ENCODE data around the gene MAPT. TPM values are rescaled to one million over a fixed set of nuclear protein-coding genes. Genes with fewer than 3 reads are reported as not detected.

The MAPT gene
- polyA plus RNA-seq, 1 donor = 10.0 TPM

DNA sequence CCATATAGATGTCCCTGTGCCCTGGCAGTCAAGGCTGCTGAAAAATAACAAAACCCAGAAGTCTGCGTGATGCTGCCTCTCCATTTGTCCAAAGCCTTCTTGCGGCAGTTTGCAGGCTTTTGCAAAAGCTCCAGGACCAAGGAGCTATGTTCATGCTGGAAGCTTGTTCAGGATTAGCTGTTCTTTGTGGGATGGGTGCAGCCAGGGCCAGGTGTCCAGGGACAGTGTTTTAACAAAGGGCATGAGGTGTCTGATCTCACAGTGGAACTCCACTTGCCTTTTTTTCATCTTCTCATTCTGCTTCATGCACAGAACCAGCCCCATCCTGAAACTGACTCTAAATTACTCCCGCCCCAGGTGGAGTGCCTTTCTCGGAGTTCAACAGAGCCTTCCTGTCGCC lies 73.0 kb downstream of the MAPT start:
- WGBS (ENCODE audit: insufficient coverage, low lambda C conversion rate) = no CpG with 5 or more reads among the region's 5 CpGs
- Histone ChIP-seq H3K27ac (ENCODE audit: low read length) (no peak overlapping the region), H3K4me1 (ENCODE audit: control insufficient read depth, insufficient read depth, low read length) (no peaks in the 10 kb centered on the region), H3K36me3 (ENCODE audit: control insufficient read depth, insufficient read depth, low read length) (no peaks in the 10 kb centered on the region), H3K9me3 (ENCODE audit: control insufficient read depth, low read depth, low read length) (no peaks in the 10 kb centered on the region), H3K4me3 (ENCODE audit: low read length) (no peak overlapping the region), H3K27me3 (ENCODE audit: control insufficient read depth, insufficient read depth, low read length) (peaks cover 9% of the 10 kb centered on the region)
- no peak for DNase-seq

DNA sequence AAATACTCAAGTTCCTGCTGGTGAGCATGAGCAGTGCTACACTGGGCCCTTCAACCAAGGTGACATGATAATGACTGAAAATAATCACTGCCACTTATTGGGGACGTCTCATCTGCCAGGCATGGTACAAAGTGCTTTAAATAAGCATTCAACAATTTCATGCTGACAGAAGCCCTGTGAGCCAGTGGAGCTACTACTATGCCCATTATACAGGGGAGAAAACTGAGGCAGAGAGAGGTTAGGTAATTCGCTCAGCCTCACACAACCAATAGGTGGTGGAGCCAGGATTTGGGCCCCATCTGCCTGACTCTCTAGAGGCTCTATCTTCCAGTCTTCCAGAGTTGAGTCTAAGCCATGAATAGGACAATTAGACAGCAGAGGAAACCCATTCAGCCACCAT lies 74.4 kb downstream of the MAPT start:
- Histone ChIP-seq H3K27ac (ENCODE audit: low read length) (no peak overlapping the region), H3K4me3 (ENCODE audit: low read length) (no peak overlapping the region), H3K9me3 (ENCODE audit: control insufficient read depth, low read depth, low read length) (no peaks in the 10 kb centered on the region), H3K36me3 (ENCODE audit: control insufficient read depth, insufficient read depth, low read length) (no peaks in the 10 kb centered on the region), H3K4me1 (ENCODE audit: control insufficient read depth, insufficient read depth, low read length) (no peaks in the 10 kb centered on the region), H3K27me3 (ENCODE audit: control insufficient read depth, insufficient read depth, low read length) (peaks cover 9% of the 10 kb centered on the region)
- DNase-seq = no peak
- no CpG with 5 or more reads among the region's 2 CpGs for WGBS (ENCODE audit: insufficient coverage, low lambda C conversion rate)

DNA sequence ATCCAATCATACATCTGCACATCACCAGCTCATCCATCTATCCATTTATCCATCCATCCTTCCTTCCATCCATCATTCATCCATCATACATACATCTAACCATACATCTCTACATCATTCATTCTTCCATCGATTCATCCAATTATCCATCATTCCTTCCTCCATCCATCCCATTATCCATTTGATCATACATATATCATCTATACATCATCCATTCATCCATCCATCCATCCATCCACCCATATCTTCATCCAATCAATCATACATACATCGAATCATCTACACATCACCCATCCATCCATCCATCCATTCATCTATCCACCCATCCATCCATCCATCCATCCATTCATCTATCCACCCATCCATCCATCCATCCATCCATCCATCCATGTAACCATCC lies 75.4 kb downstream of the MAPT start:
- no peaks in the 10 kb centered on the region for H3K9me3 ChIP-seq (ENCODE audit: control insufficient read depth, low read depth, low read length)
- no peak overlapping the region for H3K27ac ChIP-seq (ENCODE audit: low read length)
- DNase-seq = no peak
- 94% methylated on average over 2 of the region's 2 CpGs for WGBS (ENCODE audit: insufficient coverage, low lambda C conversion rate)
- no peaks in the 10 kb centered on the region for H3K36me3 ChIP-seq (ENCODE audit: control insufficient read depth, insufficient read depth, low read length)
- peaks cover 9% of the 10 kb centered on the region for H3K27me3 ChIP-seq (ENCODE audit: control insufficient read depth, insufficient read depth, low read length)
- H3K4me1 ChIP-seq (ENCODE audit: control insufficient read depth, insufficient read depth, low read length) = no peaks in the 10 kb centered on the region
- no peak overlapping the region for H3K4me3 ChIP-seq (ENCODE audit: low read length)

DNA sequence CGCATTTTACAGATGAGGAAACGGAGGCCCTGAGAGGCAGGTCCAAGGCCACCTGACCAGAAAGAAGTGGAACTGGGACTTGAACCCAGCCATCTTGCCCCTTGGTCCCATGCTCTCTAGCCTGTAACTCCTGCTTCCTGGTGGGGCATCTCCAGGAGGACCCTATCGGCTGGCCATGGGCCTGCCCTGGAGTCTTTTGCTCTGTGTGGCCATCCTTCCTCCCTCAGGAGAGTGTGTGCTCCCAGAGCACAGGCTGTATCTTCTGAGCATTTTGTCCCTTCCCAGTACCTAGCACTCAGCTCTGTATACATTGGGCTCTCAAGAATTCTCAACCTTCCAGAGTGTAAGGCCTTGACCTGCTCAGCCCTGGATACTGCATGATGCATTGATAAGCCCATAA lies 76.3 kb downstream of the MAPT start:
- WGBS (ENCODE audit: insufficient coverage, low lambda C conversion rate) = no CpG with 5 or more reads among the region's 3 CpGs
- H3K36me3 ChIP-seq (ENCODE audit: control insufficient read depth, insufficient read depth, low read length) = no peaks in the 10 kb centered on the region
- peaks cover 9% of the 10 kb centered on the region for H3K27me3 ChIP-seq (ENCODE audit: control insufficient read depth, insufficient read depth, low read length)
- no peaks in the 10 kb centered on the region for H3K9me3 ChIP-seq (ENCODE audit: control insufficient read depth, low read depth, low read length)
- DNase-seq = no peak
- no peak overlapping the region for H3K27ac ChIP-seq (ENCODE audit: low read length)
- H3K4me1 ChIP-seq (ENCODE audit: control insufficient read depth, insufficient read depth, low read length) = no peaks in the 10 kb centered on the region
- no peak overlapping the region for H3K4me3 ChIP-seq (ENCODE audit: low read length)

DNA sequence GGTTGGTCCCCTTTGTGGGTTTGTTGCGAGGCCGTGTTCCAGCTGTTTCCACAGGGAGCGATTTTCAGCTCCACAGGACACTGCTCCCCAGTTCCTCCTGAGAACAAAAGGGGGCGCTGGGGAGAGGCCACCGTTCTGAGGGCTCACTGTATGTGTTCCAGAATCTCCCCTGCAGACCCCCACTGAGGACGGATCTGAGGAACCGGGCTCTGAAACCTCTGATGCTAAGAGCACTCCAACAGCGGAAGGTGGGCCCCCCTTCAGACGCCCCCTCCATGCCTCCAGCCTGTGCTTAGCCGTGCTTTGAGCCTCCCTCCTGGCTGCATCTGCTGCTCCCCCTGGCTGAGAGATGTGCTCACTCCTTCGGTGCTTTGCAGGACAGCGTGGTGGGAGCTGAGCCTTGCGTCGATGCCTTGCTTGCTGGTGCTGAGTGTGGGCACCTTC lies 77.4 kb downstream of the MAPT start:
- no peaks in the 10 kb centered on the region for H3K4me1 ChIP-seq (ENCODE audit: control insufficient read depth, insufficient read depth, low read length)
- no peaks in the 10 kb centered on the region for H3K36me3 ChIP-seq (ENCODE audit: control insufficient read depth, insufficient read depth, low read length)
- no peak overlapping the region for H3K27ac ChIP-seq (ENCODE audit: low read length)
- no peaks in the 10 kb centered on the region for H3K9me3 ChIP-seq (ENCODE audit: control insufficient read depth, low read depth, low read length)
- no peak for DNase-seq
- WGBS (ENCODE audit: insufficient coverage, low lambda C conversion rate) = no CpG with 5 or more reads among the region's 14 CpGs
- H3K4me3 ChIP-seq (ENCODE audit: low read length) = no peak overlapping the region
- H3K27me3 ChIP-seq (ENCODE audit: control insufficient read depth, insufficient read depth, low read length) = peaks cover 9% of the 10 kb centered on the region

DNA sequence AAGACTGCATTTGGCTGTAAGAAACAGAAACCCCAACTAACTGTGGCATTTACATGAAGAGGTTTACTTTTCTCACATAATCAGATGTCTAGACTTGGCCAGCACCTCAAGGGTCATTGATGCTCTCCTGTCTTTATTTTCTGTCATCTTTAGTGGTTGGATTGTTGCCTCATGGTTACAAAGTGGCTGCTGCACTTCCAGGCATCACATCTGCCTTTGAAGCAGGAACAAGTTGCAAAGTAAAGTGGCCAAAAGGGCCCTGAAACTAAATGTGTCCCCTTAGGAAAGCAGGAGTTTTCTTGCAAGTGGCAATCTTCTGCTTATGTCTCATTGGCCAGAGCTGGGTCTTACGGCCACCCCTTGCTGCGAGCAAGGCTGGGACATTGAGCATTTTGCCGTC lies 78.2 kb downstream of the MAPT start:
- no peaks in the 10 kb centered on the region for H3K36me3 ChIP-seq (ENCODE audit: control insufficient read depth, insufficient read depth, low read length)
- WGBS (ENCODE audit: insufficient coverage, low lambda C conversion rate) = no CpG with 5 or more reads among the region's 3 CpGs
- H3K4me3 ChIP-seq (ENCODE audit: low read length) = no peak overlapping the region
- no peak overlapping the region for H3K27ac ChIP-seq (ENCODE audit: low read length)
- no peaks in the 10 kb centered on the region for H3K4me1 ChIP-seq (ENCODE audit: control insufficient read depth, insufficient read depth, low read length)
- H3K9me3 ChIP-seq (ENCODE audit: control insufficient read depth, low read depth, low read length) = no peaks in the 10 kb centered on the region
- peaks cover 4% of the 10 kb centered on the region for H3K27me3 ChIP-seq (ENCODE audit: control insufficient read depth, insufficient read depth, low read length)
- no peak for DNase-seq

DNA sequence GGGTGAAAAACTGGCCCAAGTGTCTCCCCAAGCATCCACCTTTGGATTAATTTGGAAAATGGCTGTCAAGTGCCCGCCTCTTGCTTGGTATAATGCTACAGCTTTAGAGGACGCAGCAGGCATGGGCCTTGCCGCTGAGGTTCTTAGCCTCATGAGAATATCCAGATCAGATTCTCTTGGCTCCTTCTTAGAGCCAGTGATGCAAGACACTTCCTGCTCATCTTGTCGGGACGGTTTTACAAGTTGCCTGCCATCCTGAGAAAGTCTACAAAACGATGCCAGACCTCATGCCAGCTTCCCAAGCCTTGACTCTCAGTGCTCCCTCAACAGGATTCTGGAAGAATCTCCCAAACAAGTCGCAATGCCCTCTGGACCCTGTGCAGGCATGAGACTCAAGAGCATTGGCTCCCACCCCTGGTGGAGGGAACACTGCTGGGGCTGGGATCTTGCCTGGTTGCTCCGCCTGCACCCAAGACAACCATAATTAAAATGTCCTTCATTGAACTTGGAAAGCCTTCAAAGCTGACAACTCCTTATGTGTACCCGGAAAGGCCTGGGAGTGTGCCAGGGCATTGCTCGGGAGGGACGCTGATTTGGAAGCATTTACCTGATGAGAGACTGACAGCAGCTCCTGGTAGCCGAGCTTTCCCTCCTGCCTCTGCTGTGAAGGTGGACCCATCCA lies 78.9 kb downstream of the MAPT start:
- DNase-seq = no peak
- no peak overlapping the region for H3K27ac ChIP-seq (ENCODE audit: low read length)
- no peak overlapping the region for H3K4me3 ChIP-seq (ENCODE audit: low read length)
- WGBS (ENCODE audit: insufficient coverage, low lambda C conversion rate) = no CpG with 5 or more reads among the region's 12 CpGs
- H3K27me3 ChIP-seq (ENCODE audit: control insufficient read depth, insufficient read depth, low read length) = peaks cover 1% of the 10 kb centered on the region
- no peaks in the 10 kb centered on the region for H3K9me3 ChIP-seq (ENCODE audit: control insufficient read depth, low read depth, low read length)
- H3K4me1 ChIP-seq (ENCODE audit: control insufficient read depth, insufficient read depth, low read length) = no peaks in the 10 kb centered on the region
- H3K36me3 ChIP-seq (ENCODE audit: control insufficient read depth, insufficient read depth, low read length) = no peaks in the 10 kb centered on the region

DNA sequence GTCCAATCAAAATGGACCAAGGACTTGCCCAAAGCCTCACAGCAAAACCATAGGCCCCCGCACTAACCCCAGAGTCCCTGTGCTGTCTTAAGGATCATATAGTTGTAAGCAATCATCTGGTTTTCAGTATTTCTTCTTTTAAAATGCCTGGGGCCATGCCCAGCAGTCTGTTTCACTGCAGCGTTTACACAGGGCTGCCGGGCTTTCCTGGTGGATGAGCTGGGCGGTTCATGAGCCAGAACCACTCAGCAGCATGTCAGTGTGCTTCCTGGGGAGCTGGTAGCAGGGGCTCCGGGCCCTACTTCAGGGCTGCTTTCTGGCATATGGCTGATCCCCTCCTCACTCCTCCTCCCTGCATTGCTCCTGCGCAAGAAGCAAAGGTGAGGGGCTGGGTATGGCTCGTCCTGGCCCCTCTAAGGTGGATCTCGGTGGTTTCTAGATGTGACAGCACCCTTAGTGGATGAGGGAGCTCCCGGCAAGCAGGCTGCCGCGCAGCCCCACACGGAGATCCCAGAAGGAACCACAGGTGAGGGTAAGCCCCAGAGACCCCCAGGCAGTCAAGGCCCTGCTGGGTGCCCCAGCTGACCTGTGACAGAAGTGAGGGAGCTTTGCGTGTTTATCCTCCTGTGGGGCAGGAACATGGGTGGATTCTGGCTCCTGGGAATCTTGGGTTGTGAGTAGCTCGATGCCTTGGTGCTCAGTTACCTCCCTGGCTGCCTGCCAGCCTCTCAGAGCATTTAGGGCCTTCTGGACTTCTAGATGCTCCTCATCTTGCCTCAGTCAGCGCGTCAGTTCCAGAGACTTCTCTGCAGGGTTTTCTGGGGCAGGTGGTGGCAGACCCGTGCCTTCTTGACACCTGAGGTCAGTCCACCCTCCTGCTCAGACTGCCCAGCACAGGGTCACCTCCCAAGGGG lies 79.8 kb downstream of the MAPT start:
- Histone ChIP-seq H3K4me3 (ENCODE audit: low read length) (no peak overlapping the region), H3K9me3 (ENCODE audit: control insufficient read depth, low read depth, low read length) (no peaks in the 10 kb centered on the region), H3K36me3 (ENCODE audit: control insufficient read depth, insufficient read depth, low read length) (no peaks in the 10 kb centered on the region), H3K27me3 (ENCODE audit: control insufficient read depth, insufficient read depth, low read length) (no peaks in the 10 kb centered on the region), H3K4me1 (ENCODE audit: control insufficient read depth, insufficient read depth, low read length) (no peaks in the 10 kb centered on the region), H3K27ac (ENCODE audit: low read length) (no peak overlapping the region)
- DNase-seq = no peak
- WGBS (ENCODE audit: insufficient coverage, low lambda C conversion rate) = no CpG with 5 or more reads among the region's 17 CpGs

DNA sequence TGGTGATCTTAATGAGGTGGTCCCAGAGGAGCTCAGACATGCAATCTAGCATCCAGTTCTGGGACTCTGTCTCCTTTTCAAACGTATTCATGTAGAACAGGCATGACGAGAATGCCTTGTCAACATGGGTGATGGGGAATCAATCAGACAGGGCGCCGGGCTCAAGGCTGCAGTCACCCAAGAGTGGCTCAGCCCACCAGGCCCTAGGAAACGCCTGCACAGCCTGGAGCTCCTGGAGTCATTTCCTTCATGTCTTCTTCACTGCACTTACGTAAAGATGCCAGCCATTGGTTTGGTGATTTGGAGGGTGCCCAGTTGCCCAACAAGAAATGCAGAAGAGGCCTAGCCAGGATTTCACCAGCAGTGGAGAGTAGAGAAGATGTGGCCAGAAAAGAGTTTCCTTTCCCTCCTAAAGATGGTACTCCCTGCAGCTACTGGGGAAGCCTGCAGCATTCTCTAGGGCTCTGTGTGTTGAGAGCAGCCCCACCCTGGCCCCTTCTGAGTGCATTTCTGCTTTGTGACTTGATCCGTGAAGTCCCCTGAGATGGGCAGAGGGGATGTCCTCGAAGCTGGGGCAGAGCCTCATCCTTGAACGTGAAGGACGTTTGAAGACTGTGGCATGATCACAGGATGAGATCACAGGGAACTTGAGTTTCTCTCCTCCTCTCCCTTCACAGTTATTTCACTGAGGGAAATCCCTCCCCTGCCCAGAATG lies 80.7 kb downstream of the MAPT start:
- Histone ChIP-seq H3K36me3 (ENCODE audit: control insufficient read depth, insufficient read depth, low read length) (no peaks in the 10 kb centered on the region), H3K4me1 (ENCODE audit: control insufficient read depth, insufficient read depth, low read length) (no peaks in the 10 kb centered on the region), H3K27ac (ENCODE audit: low read length) (no peak overlapping the region), H3K4me3 (ENCODE audit: low read length) (no peak overlapping the region), H3K27me3 (ENCODE audit: control insufficient read depth, insufficient read depth, low read length) (no peaks in the 10 kb centered on the region), H3K9me3 (ENCODE audit: control insufficient read depth, low read depth, low read length) (no peaks in the 10 kb centered on the region)
- no CpG with 5 or more reads among the region's 10 CpGs for WGBS (ENCODE audit: insufficient coverage, low lambda C conversion rate)
- DNase-seq = no peak

DNA sequence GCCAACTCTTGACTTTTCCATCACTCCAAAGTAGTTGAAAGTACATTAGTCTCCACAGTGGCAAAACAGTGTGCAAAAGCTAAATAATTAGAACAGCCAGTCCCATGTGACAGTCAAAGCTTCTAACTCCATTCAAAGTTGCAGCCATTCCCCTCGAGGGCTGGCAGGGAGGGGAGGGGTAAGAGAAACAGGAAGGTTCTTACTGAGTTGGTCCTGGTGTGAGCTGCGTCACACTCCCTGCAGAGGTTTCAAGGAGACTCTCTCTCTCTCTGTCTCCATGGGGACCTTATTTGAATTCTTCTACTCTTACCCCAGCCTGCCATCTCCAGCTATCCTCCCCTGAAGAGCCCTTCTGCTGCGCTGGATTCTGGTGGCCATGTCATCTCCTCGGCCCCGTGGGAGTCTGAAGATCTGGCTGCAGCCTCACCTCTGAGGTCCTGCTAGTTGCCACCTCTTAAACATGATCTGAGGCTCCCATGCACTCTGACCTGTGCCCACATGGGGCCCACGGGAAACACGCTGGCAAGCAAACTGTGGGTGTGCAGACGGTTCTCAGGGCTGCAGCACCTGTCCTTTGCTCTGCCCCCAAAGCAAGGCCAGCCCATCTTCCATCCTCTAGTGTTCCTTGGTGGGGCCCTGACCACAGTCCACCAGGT lies 81.4 kb downstream of the MAPT start:
- Histone ChIP-seq H3K27me3 (ENCODE audit: control insufficient read depth, insufficient read depth, low read length) (no peaks in the 10 kb centered on the region), H3K36me3 (ENCODE audit: control insufficient read depth, insufficient read depth, low read length) (no peaks in the 10 kb centered on the region), H3K4me3 (ENCODE audit: low read length) (no peak overlapping the region), H3K9me3 (ENCODE audit: control insufficient read depth, low read depth, low read length) (no peaks in the 10 kb centered on the region), H3K4me1 (ENCODE audit: control insufficient read depth, insufficient read depth, low read length) (no peaks in the 10 kb centered on the region), H3K27ac (ENCODE audit: low read length) (no peak overlapping the region)
- no CpG with 5 or more reads among the region's 8 CpGs for WGBS (ENCODE audit: insufficient coverage, low lambda C conversion rate)
- DNase-seq = no peak
